T-helper 1 cell treated with Interleukin-12 subunit alpha and Interleukin-12 subunit beta and Interleukin-4 antibody, amounts not matched to agents 30 ng/mL and 1 ng/mL, for 36 hours (primary cell): ENCODE data around the gene CHSY3. TPM values are rescaled to one million over a fixed set of nuclear protein-coding genes. Genes with fewer than 3 reads are reported as not detected.
"Not testable (repeated sequence)": the region's sequence is repeated elsewhere in the genome, so short reads cannot be mapped to it uniquely, and the experiment has no call there.

Source experiments
- intact Hi-C: fragments of 100-400 bp; cut with micrococcal nuclease; formaldehyde crosslinking; loops from one replicate; pipeline ENCODE4 v1.15.1; 2024
- total RNA-seq: library from RNA; stranded (reverse); gene quantifications from 2 replicates; pipeline ENCODE4 v1.2.3, GENCODE V29; 2022

CHSY3 gene
- total RNA-seq, 1 donor from 2014 or later = not detected

- intact Hi-C loops = no loop called here
Measured at GRCh38 chr5:130155345-130156011, 251.2 kb downstream of the CHSY3 start.

GRCh38 chr5:130158036-130158435 lies 253.8 kb downstream of the CHSY3 start:
- intact Hi-C loops = no loop called here

DNA sequence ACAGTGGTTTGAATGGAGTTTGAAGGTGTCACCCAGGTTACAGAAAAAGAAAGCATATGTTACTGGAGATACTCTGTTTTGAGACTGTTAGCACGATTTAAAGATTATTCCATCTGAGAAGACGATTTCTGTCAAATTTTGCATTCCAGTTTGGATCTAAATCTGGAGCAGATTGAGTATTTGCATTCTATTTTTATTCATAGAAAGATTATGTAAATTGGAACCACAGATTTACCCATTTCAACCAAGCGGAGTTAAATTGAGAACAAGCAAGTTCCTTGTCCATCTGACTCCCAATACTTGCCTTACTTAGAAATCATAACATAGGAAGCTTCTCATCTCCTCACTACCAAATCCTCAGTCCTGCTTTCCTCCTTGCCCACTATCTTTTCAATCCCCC lies 255.7 kb downstream of the CHSY3 start:
- intact Hi-C loops = no loop called here

DNA sequence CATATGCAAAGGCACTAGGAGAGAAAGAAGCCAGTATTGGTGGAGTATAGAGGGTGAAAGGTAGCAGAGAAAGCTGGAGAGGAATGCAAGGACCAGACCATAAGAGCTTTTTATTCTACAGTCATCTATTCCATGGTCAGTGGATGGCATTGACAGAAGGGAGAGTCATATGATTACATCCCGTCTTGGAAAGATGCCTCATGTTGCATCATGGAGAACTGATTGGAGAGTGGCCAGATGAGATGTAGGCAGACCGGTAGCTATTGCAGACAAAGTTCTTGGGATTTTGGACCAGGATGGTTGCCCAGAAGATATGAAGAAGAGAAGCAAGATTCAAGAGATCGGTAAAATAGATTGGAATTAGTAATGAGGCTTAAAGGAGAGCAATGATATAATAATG lies 260.7 kb downstream of the CHSY3 start:
- intact Hi-C loops = no loop called here

- intact Hi-C loops = no loop called here
Measured at GRCh38 chr5:130166839-130167490, 262.7 kb downstream of the CHSY3 start.

DNA sequence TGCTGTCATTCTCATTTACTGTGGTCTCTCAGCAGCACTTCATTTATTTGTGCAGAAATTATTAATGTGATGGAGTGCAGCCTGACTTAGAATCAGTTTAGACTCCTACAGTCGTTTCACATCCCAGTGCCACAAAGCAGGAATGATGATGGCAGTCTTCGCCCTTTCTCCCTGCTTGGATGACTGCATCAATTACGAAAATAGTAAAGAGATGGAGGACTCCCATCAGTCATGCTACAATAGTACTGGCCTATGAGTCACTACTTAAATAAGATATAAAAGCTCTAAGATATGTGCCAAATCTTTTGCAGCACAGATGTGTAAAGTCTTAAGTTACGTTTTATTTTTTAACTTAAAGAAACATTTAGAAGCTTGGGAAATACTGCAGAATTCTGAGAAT lies 263.9 kb downstream of the CHSY3 start:
- intact Hi-C loops = no loop called here

DNA sequence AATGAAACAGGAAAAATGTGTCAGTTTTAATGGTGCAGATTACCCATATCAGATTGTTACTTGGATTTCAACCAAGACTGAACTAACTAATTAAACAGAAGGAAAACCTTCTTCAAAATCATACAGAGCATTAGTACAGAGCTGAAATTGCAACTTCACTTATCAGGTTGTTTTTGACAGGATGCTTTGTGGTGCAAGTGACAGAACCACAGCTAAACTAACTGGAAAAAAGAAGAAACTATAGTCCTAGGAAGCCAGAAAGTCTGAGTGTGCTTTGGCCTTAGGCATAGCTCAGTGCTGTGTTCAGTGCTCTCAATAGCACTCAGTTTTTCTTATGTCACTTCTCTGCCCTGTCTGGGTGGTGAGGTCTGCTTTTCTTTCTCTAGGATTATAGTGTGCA lies 267.4 kb downstream of the CHSY3 start:
- intact Hi-C loops = no loop called here

DNA sequence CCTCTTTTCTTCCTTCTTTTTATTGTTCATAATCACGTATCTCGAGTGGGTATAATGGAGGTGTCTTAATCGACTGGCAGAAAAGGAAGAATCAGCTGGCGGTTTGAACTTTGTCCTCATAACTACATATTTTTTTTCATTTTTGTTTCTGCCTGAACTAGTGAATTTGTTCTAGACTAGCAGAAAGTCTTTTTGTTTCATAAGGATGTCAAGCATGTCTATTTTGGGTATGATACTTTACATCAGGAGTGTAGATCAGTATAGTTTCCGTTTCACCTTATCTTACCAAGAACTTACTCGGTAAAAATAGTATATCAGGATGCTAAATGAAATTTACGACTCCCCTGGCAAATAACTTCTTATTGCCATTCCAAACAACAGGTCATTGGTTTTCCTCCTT lies 278.9 kb downstream of the CHSY3 start:
- intact Hi-C loops = no loop called here

DNA sequence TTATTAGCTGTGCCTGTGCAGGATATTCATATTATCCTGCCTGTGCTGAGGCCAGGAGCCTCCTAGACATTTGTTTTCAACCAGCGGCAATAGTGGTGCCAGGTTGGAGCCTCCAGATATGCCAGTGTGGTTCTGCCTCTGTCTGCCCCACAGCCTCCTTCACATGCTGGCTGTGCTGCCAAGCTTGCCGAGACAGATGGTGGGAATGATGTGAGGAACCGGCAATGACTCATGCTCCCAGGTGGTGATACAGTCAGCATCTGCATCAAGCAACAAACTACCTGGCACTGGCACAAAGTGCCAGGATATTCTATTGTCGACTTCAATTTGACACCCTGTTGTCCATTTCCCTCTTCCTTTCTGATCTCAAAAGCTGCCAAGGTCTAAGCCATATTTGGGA lies 285.7 kb downstream of the CHSY3 start:
- intact Hi-C loops = no loop called here

DNA sequence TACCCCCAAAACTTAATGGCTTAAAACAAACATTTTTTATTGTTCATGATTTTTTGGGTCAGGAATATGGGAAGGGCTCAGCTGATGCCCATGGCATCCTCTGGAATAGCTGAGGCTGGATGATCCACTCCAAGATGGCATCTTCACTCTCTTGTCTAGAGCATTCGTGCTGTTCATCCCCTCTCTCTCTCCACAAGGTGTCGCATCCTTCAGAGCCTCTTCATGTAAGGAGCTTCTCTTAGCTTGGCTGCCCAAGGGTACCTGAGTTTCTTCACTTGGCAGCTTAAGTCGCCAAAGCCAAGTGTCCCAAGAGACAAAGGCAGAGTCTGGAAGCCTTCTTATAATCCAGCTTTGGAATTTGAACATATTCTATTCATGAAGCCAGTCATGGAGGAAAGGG lies 294.7 kb downstream of the CHSY3 start:
- intact Hi-C loops = loop anchor here (1.0 kb wide), 1 partner anchor 911 kb away; no protein-coding TSS in a partner anchor

GRCh38 chr5:130206686-130207085 lies 302.4 kb downstream of the CHSY3 start:
- intact Hi-C loops = no loop called here

- intact Hi-C loops = no loop called here
Measured at GRCh38 chr5:130213607-130214006, 309.3 kb downstream of the CHSY3 start.

GRCh38 chr5:130216286-130216685 lies 312.0 kb downstream of the CHSY3 start:
- intact Hi-C loops = no loop called here

- intact Hi-C loops = no loop called here
Measured at GRCh38 chr5:130222573-130222972, 318.3 kb downstream of the CHSY3 start.

DNA sequence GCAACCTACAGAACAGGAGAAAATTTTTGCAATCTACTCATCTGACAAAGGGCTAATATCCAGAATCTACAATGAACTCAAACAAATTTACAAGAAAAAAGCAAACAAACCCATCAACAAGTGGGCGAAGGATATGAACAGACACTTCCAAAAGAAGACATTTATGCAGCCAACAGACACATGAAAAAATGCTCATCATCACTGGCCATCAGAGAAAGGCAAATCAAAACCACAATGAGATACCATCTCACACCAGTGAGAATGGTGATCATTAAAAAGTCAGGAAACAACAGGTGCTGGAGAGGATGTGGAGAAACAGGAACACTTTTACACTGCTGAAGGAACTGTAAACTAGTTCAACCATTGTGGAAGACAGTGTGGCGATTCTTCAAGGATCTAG lies 322.3 kb downstream of the CHSY3 start:
- intact Hi-C loops = not testable (repeated sequence)

- intact Hi-C loops = no loop called here
Measured at GRCh38 chr5:130227699-130228098, 323.4 kb downstream of the CHSY3 start.

GRCh38 chr5:130231786-130232185 lies 327.5 kb downstream of the CHSY3 start:
- intact Hi-C loops = no loop called here

- intact Hi-C loops = no loop called here
Measured at GRCh38 chr5:130234816-130235215, 330.6 kb downstream of the CHSY3 start.

Other genes starting within 250 kb of the CHSY3 start
- not detected in 2 replicates for gene MINAR2, start 156.4 kb upstream of the CHSY3 start, total RNA-seq